Lower leg skin (tissue), 3 donors: ENCODE data around the gene PALLD.

ENCODE experiments used
- POLR2A ChIP-seq, 2 donors: fragments of 450-650 bp; IDR thresholded peaks; one replicate each; pipeline ENCODE4 v1.6.1; 2016 to 2017; ENCODE audit warnings: antibody characterized with exemption in 2 of 2, mild to moderate bottlenecking in 1 of 2, moderate library complexity in 1 of 2
- TF ChIP-seq, protein P1 (sequence below), 3 donors: fragments of 450-650 bp; IDR thresholded peaks; one replicate each; pipeline ENCODE4 v1.5.1; 2016; ENCODE audit warnings: antibody characterized with exemption in 3 of 3, mild to moderate bottlenecking in 3 of 3, moderate library complexity in 2 of 3

DNA sequence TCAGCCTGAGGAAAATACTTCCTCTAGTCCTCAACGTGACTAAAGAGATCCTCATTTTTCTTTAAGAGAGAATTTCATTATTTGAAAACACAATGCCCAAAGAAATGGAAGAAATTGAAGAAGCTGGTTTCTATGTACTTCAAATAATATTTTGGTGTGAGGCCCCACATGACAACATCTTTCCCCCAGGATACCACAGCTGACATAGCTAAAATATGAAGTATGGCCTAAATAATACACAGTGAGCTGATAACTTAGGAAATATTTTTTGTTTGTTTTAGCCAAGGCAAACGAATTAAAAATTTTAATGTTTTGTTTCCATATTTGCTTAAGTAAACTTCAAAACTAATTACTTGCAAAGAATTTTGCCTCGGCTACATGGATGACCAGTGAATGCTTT lies 364.0 kb downstream of the PALLD start:
- TF ChIP-seq, protein P1, sequence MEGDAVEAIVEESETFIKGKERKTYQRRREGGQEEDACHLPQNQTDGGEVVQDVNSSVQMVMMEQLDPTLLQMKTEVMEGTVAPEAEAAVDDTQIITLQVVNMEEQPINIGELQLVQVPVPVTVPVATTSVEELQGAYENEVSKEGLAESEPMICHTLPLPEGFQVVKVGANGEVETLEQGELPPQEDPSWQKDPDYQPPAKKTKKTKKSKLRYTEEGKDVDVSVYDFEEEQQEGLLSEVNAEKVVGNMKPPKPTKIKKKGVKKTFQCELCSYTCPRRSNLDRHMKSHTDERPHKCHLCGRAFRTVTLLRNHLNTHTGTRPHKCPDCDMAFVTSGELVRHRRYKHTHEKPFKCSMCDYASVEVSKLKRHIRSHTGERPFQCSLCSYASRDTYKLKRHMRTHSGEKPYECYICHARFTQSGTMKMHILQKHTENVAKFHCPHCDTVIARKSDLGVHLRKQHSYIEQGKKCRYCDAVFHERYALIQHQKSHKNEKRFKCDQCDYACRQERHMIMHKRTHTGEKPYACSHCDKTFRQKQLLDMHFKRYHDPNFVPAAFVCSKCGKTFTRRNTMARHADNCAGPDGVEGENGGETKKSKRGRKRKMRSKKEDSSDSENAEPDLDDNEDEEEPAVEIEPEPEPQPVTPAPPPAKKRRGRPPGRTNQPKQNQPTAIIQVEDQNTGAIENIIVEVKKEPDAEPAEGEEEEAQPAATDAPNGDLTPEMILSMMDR (IDR thresholded peaks at IDR 0.05): no peak
- TF ChIP-seq POLR2A (IDR thresholded peaks at IDR 0.05): no peak
